ENCODE measurements around the gene KIF2A.
A peak's percentile ranks its signal among the peaks of the same experiment; 100 is the strongest.

The KIF2A gene

DNA sequence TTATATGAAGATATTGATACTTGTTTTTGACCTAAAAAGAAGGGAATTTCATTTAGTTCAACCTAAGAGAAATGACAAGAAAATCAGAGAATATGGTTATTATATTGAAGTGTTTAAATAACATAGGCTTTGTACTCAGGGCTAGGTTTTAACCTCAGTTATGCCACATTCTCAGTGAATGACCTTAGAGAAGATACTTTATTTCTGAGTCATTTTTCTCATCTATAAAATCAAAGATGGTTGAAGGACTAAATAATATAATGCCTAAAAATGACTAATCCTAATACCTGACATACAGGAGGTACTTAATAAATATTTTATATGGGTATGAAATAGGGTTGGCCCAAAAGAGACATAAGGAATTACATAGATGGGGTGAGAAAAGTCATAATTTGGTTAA, 65.4 kb downstream of the KIF2A start:
- Histone ChIP-seq H3K9me3 (ENCODE audit: control insufficient read depth, insufficient read depth, low read depth, low read length) (no peaks in the 10 kb centered on the region), H3K36me3 (ENCODE audit: control insufficient read depth in 2 of 2, insufficient read depth in 1 of 2, low read length in 2 of 2) (peaks cover 45 to 53% of the 10 kb centered on the region in 2 experiments), H3K27ac (ENCODE audit: extremely low read depth, low read depth, low read length) (no peak overlapping the region), H3K4me1 (ENCODE audit: control insufficient read depth, insufficient read depth, low read length) (no peaks in the 10 kb centered on the region), H3K4me3 (ENCODE audit: low read depth, low read length) (no peak overlapping the region)
- TF ChIP-seq ZNF221 (tag by site-specific recombination; IDR thresholded peaks at IDR 0.05; ENCODE audit: borderline replicate concordance) (no peak), ZNF664 (tag by site-specific recombination; IDR thresholded peaks at IDR 0.05) (no peak), ZNF561 (tag by site-specific recombination; IDR thresholded peaks at IDR 0.05; ENCODE audit: borderline replicate concordance) (no peak), ZNF394 (tag by site-specific recombination; IDR thresholded peaks at IDR 0.05; ENCODE audit: borderline replicate concordance) (no peak), ZNF548 (tag by site-specific recombination; IDR thresholded peaks at IDR 0.05) (no peak), ZNF610 (tag by site-specific recombination; IDR thresholded peaks at IDR 0.05; ENCODE audit: borderline replicate concordance) (no peak), ZNF169 (tag by site-specific recombination; IDR thresholded peaks at IDR 0.05) (no peak), ZNF146 (tag by site-specific recombination; IDR thresholded peaks at IDR 0.05) (no peak), GFI1B (tag by site-specific recombination; IDR thresholded peaks at IDR 0.05) (no peak), SETDB1 (IDR thresholded peaks at IDR 0.05; ENCODE audit: insufficient read length, low read length) (no peak)
- TF ChIP-seq, protein P1, sequence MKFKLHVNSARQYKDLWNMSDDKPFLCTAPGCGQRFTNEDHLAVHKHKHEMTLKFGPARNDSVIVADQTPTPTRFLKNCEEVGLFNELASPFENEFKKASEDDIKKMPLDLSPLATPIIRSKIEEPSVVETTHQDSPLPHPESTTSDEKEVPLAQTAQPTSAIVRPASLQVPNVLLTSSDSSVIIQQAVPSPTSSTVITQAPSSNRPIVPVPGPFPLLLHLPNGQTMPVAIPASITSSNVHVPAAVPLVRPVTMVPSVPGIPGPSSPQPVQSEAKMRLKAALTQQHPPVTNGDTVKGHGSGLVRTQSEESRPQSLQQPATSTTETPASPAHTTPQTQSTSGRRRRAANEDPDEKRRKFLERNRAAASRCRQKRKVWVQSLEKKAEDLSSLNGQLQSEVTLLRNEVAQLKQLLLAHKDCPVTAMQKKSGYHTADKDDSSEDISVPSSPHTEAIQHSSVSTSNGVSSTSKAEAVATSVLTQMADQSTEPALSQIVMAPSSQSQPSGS (tag by site-specific recombination; IDR thresholded peaks at IDR 0.05; ENCODE audit: low read depth), result no peak
- TF ChIP-seq, protein P2, sequence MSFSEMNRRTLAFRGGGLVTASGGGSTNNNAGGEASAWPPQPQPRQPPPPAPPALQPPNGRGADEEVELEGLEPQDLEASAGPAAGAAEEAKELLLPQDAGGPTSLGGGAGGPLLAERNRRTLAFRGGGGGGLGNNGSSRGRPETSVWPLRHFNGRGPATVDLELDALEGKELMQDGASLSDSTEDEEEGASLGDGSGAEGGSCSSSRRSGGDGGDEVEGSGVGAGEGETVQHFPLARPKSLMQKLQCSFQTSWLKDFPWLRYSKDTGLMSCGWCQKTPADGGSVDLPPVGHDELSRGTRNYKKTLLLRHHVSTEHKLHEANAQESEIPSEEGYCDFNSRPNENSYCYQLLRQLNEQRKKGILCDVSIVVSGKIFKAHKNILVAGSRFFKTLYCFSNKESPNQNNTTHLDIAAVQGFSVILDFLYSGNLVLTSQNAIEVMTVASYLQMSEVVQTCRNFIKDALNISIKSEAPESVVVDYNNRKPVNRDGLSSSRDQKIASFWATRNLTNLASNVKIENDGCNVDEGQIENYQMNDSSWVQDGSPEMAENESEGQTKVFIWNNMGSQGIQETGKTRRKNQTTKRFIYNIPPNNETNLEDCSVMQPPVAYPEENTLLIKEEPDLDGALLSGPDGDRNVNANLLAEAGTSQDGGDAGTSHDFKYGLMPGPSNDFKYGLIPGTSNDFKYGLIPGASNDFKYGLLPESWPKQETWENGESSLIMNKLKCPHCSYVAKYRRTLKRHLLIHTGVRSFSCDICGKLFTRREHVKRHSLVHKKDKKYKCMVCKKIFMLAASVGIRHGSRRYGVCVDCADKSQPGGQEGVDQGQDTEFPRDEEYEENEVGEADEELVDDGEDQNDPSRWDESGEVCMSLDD (tag by site-specific recombination; IDR thresholded peaks at IDR 0.05), result no peak
- TF ChIP-seq, protein P3, sequence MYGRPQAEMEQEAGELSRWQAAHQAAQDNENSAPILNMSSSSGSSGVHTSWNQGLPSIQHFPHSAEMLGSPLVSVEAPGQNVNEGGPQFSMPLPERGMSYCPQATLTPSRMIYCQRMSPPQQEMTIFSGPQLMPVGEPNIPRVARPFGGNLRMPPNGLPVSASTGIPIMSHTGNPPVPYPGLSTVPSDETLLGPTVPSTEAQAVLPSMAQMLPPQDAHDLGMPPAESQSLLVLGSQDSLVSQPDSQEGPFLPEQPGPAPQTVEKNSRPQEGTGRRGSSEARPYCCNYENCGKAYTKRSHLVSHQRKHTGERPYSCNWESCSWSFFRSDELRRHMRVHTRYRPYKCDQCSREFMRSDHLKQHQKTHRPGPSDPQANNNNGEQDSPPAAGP (tag by site-specific recombination; IDR thresholded peaks at IDR 0.05), result no peak
- POLR2A ChIA-PET, result no interaction called here
- CTCF ChIA-PET, result no interaction called here

DNA sequence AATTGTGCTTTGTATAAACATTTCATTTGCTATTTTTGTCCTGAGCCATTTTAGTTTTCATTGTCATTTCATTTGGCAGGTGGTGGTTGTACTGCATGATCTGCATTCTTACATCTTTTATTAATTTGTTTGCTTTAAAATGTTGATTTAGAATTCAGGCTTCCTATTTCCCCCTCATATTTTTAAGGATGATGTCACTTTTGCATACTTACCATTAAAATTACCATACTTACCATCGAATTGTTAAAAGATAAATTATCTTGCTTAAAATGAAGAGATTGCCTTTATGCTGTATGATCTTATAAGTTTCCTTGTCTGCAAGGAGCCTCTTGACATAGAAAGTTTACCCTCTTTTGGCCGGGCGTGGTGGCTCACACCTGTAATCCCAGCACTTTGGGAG, 66.6 kb downstream of the KIF2A start:
- no peak for TF ChIP-seq ZFP3 (tag by site-specific recombination; IDR thresholded peaks at IDR 0.05; ENCODE audit: low read depth)
- TF ChIP-seq, protein P1 (tag by site-specific recombination; IDR thresholded peaks at IDR 0.05; ENCODE audit: low read depth), result peak; percentile 56; the same call in 1 of the 2 replicates
- Histone ChIP-seq H3K36me3 (ENCODE audit: control insufficient read depth in 2 of 2, insufficient read depth in 1 of 2, low read length in 2 of 2) (peaks cover 54 to 63% of the 10 kb centered on the region in 2 experiments), H3K4me3 (ENCODE audit: low read depth, low read length) (no peak overlapping the region), H3K4me1 (ENCODE audit: control insufficient read depth, insufficient read depth, low read length) (no peaks in the 10 kb centered on the region), H3K9me3 (ENCODE audit: control insufficient read depth, insufficient read depth, low read depth, low read length) (no peaks in the 10 kb centered on the region), H3K27ac (ENCODE audit: extremely low read depth, low read depth, low read length) (no peak overlapping the region)
- POLR2A ChIA-PET, result interaction anchor here (1.3 kb wide), 1 partner anchor 31 kb away, joined by 4 read pairs; the partner anchor contains the start of gene DIMT1
- CTCF ChIA-PET, result interaction anchor here (0.7 kb wide), 1 partner anchor 1426 kb away, joined by 3 read pairs; no protein-coding TSS in a partner anchor

DNA sequence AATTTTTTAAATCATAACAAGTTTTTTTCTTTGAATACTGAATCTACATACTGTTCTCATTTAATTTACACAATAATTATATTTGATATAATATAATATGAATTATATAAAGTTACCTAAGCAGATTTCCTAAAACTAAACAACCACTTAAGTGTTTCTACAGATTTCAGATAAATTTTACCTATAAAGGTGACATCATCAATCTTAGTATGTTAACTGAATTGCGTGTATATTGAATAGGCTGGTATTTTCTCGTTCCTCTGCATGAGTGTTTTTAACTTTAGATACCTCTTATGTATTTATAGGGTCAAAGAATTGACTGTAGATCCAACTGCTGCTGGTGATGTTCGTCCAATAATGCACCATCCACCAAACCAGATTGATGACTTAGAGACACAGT, 67.4 kb downstream of the KIF2A start:
- CTCF ChIA-PET, result interaction anchor here (0.7 kb wide), 2 partner anchors 1427 to 1538 kb away, joined by 3 read pairs; no protein-coding TSS in a partner anchor

More for the DNA sequence above, 67.4 kb downstream of the KIF2A start:
- Histone ChIP-seq H3K4me1 (ENCODE audit: control insufficient read depth, insufficient read depth, low read length) (no peaks in the 10 kb centered on the region), H3K27ac (ENCODE audit: extremely low read depth, low read depth, low read length) (no peak overlapping the region), H3K36me3 (ENCODE audit: control insufficient read depth in 2 of 2, insufficient read depth in 1 of 2, low read length in 2 of 2) (peaks cover 62 to 67% of the 10 kb centered on the region in 2 experiments), H3K9me3 (ENCODE audit: control insufficient read depth, insufficient read depth, low read depth, low read length) (no peaks in the 10 kb centered on the region), H3K4me3 (ENCODE audit: low read depth, low read length) (no peak overlapping the region)
- TF ChIP-seq, protein P1 (tag by site-specific recombination; IDR thresholded peaks at IDR 0.05; ENCODE audit: low read depth), result peak; percentile 70
- TF ChIP-seq ZNF146 (tag by site-specific recombination; IDR thresholded peaks at IDR 0.05) (no peak), ZNF324 (tag by site-specific recombination; IDR thresholded peaks at IDR 0.05) (no peak), ZNF423 (tag by site-specific recombination; IDR thresholded peaks at IDR 0.05) (no peak)
- POLR2A ChIA-PET, result interaction anchor here (1.3 kb wide), 1 partner anchor 30 kb away, joined by 4 read pairs; the partner anchor contains the start of gene DIMT1
